G401 (cell line): ENCODE data around the gene CDH4. TPM values are rescaled to one million over a fixed set of nuclear protein-coding genes. Genes with fewer than 3 reads are reported as not detected.

ENCODE experiments used
- DNase-seq: peaks from one replicate; pipeline ENCODE4 v3.0.0-alpha.2; 2015; ENCODE audit warnings: low spot score
- in situ Hi-C: cut with HindIII; loops from 2 replicates; pipeline ENCODE4 v1.10.0; 2016; ENCODE audit warnings: low sequenced_read_pairs, mixed read lengths
- total RNA-seq: library from RNA; depleted of rRNA; stranded (reverse); fragments of >200 nt; shearing (Covaris generic); gene quantifications from 2 replicates; pipeline ENCODE4 v1.2.3, GENCODE V29; 2014

CDH4 gene
- total RNA-seq, 1 experiment from 2014 or later: 12.9 TPM

DNA sequence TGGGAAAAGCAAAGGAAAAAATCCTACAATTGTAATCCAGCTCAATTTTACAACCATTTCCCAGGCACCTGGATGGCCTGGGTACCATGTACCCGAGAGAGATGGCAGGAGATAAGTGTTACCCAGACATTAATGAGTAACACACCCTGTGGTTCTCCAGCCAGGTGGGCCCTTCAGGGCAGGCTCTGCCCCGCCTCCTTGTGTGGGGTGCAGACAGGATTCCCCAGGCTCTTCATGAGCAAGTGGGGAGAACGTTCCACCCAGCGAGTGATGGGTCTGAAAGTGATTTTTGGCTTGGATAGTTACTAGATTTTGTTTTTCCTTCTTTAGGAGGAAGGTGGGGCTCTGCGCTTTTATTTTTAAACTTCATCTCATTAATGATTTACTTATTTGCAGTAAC is 569.7 kb downstream of the CDH4 start:
- in situ Hi-C loops: no loop called here
- no peak for DNase-seq

DNA sequence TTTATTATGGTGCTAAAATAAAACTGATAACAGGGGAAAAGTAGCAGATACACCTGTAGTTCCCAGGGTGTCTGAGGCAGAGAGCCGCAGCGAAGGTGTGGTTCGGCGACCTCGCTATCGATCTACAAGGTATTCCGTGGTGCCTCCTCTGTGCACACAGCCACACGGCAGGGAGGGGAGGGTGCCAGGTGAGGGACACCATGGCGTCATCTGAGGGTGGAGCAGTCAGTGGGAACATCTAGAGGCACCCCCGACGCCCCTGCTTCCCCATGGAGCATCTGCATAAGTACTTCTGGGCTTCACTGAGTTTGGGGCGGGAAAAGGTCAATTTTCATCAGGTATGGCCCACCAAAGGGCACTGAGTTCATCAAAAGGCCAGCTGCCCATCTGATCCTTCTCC is 570.3 kb downstream of the CDH4 start:
- DNase-seq: no peak
- in situ Hi-C loops: no loop called here

DNA sequence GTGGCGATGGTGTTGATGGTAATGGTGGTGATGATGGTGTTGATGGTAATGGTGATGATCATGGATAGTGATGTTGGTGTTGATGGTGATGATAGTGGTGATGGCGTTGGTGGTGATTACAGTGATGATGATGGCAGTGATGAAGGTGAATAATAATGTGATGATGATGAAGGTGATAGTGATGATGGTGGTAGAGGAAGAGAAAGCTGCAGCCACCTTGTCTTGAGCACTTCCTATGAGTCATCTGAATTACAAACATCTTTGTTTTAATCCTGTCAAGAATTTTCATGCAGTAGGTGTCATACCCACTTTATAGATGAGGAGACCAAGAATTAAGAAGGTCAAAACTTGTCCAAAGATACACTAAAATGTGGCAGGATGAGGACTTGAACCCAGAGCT is 571.2 kb downstream of the CDH4 start:
- in situ Hi-C loops: no loop called here
- no peak for DNase-seq

DNA sequence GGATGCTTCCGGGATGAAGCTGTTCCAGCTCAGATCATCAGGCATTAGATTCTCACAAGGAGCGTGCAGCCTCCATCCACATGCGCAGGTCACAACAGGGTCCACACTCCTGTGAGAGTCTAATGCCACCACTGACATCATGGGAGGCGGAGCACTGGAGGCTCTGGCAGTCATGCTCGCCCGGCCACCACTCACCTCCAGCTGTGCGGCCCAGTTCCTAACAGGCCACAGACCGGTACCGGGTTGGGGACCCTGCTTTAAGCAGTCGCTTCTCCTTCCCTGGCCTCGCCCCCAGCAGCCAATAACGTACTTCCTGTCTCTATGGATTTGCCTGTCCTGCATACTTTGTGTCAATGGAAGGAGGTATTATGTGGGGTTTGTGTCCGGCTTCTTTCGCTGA is 576.8 kb downstream of the CDH4 start:
- in situ Hi-C loops: no loop called here
- no peak for DNase-seq

DNA sequence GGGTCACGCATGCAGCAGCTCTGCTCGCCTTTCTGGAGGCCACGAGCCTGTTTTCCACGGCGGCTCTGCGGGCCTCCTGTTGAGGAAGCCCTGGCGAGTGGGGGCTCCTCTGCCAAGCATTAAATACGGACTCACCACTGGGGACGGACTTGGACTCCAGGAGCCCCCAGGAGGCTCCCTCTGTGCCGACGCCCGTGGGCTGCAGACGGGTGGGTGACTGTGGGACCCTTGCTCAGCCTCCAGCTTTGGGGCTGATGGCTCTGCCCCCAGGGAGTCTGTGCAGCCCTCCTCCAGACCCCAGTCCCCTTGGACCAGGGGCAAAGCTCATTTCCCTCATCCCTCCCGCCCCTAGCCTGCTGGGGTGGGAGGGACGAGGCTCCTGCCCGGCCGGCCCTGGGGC is 577.5 kb downstream of the CDH4 start:
- no peak for DNase-seq
- in situ Hi-C loops: no loop called here

DNA sequence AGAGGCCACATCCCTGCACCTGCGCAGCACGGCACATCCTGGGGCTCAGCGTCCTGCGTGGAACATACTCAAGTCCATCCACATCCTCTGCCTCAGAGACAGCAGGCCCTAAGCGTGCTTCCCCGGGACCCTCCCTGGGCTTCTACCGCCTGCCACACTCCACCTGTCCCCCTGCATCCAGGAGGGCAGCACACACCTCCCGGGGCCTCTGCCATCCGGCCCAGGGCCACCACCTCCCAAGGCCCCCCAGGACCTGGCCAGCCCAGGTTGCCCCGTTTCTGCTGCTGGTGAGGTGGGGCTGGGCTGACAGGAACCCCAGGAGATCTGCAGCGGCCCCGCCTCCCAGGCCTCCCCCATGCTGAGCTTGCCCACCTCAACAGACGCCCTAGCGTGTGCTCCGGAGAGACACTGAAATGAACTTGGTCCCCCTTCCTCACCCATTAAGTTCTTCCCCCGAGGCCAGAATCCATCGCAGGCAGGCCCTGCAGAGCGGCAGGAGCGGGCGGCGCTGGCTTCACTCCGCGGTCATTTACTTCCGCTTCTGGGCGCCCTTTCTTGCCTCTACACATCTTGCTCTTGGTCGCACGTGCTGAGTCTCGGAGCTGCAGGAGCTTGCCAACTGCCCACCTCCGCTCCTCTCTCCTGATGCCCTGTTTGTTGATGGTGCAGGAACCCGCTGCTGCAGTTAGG is 578.3 kb downstream of the CDH4 start:
- DNase-seq: no peak
- in situ Hi-C loops: no loop called here

DNA sequence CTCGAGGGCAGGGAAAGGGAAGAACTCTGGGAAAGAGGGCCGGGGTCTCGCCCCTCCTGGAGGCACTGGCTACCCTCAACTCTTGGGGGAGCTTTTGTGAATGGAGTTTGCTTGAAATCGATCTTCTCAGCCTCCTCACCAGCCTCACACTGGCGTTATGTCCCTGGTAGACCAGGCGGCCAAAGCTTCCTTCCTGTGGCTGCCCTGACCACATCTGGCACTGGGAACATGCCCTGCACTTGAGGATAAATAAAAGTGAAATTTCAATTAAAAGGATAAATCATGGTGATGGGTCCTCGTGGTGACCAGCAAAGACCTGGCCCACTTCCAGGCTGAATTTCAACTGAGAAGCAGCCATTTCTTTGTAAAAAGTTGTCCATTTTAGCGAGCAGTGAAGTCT is 578.9 kb downstream of the CDH4 start:
- DNase-seq: no peak
- in situ Hi-C loops: no loop called here

DNA sequence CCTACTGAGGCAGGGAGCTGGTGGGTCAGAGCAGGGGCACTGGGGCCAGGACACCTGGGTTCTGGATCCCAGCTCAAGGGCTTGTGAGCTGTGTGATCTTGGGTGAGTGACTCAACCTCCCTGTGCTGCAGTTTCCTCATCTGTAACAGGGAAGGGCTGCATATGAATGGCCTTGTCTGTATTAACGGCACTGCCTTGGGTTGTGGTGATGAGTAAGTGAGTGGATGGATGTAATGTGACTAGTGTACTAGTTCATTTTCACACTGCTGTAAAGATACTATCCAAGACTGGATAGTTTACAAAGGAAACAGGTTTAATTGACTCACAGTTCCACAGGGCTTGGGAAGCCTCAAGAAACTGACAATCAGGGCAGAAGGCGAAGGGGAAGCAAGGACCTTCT is 580.1 kb downstream of the CDH4 start:
- DNase-seq: no peak
- in situ Hi-C loops: no loop called here

DNA sequence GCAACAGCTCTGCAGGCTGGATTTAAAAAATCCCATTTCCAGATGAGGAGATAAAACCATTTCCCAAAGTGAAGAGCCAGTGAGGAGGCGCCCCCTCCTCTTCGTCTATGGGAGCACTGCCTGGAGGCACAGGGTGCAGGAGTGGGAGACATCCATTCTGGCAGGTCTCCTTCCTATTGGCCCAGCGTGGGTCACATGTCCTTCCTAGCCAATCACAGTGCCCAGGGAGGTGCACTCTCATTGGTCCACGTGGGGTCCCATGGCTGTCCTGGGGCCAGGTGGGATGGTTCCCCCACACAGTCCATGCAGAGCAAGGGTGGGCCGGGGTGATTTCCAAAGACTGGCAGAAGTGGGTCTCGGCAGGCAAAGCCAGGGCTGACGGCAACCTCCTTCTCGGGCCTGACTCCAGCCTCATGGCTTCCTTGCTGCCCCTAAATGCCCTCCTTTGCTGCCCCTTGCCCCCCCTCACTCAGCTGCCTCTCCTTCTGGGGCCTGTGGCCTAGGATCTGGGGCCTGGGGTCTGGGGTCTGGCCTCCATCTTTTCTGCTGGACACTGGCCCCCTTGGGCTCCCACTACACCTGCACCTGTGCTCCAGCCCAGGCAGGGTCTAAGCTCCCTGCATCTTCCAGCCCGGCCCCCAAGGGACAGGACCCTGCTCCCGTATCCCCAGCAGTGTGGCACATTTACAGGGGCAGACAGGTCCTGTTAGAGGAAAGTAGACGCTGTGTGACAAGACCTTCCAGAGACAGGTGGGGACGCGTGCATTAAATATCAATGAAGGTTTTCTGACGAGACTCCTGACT is 581.9 kb downstream of the CDH4 start:
- in situ Hi-C loops: no loop called here
- DNase-seq: no peak

DNA sequence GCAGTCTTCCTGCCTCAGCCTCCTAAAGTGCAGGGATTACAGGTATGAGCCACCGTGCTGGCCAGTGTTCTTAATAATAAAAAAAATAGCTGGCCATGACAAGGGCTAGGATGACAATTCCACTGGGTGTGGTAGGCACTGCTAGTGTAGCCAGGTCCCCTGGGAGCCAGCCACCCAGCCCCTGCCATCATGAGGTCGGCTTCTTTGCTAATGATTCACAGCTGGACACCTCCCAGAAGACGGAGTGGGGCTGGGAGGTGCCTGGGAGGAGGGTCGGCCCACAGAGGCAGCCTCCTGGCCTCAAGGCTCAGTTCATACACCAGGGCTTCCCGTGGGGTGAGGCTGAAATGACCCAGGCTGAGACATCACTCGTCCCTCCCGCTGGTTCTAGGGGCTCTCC is 583.2 kb downstream of the CDH4 start:
- DNase-seq: no peak
- in situ Hi-C loops: no loop called here

DNA sequence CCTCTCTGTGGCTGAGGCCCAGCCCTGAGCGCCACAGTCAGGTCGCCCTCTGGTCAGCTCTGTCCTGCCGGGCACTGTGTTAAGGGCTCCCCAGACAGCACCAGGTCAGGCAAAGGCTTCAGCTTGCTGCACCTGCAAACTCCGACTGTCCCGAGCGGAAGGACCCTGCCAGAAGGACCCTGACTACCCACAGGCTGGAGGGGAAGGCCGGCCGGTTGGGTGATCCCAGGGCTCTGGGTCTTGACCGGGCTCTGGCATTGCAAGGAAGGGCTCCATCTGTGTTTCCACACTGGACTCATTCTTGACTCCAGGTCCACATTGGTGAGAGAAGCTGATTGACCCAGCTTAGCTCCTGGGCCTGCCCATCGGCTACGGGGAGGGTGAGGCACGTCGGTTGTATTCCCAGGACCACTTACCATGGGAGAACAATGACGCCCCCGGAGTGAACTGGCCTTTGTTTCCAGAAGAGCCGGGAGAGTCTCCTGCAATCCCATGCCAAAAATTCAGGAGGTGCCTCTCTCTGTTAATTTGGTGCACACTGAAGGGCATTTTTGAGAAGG is 583.8 kb downstream of the CDH4 start:
- no peak for DNase-seq
- in situ Hi-C loops: no loop called here

DNA sequence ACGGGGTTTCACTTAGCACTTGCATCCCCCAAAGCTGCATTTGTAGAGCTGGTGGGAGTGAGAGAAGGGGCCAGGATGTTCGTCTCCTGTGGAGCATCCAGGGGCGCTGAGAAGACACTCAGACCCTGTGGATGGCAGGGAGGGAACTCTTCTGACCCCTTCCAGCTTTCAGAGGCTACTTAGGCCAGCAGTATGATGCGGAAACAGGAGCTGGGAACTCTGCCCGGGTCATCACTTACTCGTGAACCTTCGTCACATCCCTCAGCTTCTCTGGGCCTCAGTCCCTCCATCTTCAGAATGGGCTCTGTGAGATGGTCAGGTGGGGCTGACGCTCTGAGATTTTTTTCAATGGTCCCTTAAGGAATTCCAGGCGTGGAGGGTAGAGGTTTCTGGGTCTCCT is 585.1 kb downstream of the CDH4 start:
- DNase-seq: no peak
- in situ Hi-C loops: no loop called here

DNA sequence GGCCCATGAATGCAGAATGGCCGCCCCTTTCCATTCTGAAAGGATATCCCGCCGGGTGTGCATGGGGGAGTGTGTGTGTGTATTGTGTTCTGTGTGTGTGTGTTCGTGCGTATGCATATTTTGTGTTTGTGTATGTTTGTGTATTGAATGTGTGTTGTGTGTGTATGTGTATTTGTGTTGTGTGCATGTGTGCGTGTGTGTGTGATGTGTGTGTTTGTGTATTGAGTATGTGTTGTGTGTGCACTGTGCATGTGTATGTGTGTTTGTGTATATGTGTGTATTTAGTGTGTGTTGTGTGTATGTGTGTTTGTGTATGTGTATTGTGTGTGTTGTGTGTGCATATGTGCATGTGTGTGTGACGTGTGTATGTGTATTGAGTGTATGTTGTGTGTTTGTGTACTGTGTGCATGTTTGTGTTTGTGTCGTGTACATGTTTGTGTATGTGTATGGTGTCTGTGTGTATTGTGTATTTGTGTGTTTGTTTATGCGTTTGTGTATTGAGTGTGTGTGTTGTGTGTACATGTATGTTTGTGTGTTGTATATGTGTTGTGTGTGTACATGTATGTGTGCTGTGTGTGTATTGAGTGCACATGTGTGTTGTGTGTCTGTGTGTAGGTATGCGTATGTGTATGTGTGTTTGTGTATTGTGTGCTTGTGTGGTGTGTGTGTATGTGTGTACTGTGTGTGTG is 587.3 kb downstream of the CDH4 start:
- DNase-seq: no peak
- in situ Hi-C loops: no loop called here

DNA sequence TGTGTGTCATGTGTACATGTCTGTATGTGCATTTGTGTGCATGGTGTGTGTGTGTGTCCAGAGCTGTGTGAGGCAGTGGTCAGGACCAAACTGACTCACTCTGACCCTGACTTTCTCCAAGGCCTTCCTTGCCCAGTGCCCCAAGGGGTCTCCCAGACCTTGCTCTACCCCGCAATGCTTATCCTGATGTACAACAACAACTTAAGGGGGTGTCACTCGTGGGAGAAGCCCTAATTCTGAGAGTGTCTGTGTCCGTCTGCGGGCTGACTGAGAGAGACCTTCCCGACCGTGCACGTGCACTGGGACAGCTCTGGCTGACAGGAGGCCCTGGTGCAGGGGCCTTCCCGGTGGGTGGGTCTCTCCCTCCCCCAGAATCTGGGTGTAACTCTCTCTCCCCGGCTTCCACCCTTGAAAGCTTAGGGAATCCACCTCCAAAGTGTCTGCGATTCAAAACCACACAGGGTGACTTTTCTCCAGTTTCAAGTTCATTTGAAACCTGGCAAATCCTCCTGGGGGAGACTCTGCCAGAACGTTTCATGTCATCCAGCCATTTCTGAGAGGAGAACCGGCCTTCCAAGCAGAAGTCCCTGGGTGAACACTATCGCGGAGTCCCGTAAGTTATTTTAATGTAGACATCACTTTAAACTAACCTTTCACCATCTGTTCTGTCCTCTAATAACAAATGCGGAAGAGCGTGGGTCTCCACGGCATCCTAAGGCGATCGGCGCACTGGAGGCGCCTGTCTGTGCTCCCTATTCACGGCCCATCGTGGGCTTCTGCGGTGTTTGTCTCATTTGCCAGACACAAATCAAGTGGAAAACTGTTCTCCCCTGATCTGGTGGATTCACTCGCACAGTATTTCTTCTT is 588.1 kb downstream of the CDH4 start:
- no peak for DNase-seq
- in situ Hi-C loops: no loop called here

DNA sequence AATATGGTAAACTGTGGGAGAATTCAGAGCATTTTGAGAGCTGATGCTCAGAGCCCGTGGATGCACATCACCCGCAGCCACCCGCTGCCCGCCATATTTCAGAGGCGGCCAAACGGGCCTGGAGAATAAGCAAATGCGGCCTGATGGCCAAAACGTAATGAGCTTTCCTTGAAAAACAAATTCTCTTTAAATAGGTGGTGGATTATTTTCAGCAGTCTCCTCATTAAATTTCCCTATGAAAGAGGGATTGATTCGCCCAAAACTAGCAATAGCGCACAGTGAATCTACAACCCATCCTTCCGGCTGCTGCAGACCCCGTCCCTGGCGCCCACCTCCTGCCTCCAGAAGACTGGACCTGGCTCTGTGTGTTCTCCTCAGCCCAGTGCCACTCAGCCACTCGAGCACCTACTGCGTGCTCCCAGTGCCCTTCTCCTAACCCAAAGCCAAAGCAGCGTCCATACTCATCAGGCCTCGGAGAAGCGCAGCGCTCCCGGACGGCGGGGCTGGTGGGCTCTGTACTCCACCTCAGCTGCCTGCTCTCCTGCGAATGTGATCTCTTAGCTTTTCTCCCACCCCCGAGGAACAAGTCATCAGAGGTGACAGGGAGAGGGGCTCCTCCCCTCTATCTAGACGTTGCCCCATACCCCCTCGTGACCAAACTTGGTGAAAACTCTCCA is 588.9 kb downstream of the CDH4 start:
- DNase-seq: no peak
- in situ Hi-C loops: no loop called here

DNA sequence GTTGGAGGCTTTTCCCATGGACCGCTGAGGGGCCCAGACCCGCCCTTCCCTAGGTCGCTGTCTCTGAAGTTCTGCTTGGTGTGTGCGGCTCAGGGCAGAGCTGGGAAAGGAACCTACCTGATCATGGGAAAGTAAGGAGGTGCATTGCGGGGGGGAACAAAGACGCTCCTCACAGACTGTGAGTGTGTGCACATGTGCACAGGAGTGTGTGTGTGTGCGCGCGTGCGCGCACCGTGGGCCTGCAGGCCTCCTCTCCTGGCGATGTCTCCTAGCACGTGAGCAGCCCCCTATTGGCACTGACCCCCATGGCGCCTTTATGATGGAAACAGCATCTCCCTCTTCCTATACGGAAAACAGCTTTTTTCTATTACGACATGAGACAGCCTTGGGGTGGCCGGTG is 589.5 kb downstream of the CDH4 start:
- no peak for DNase-seq
- in situ Hi-C loops: no loop called here

DNA sequence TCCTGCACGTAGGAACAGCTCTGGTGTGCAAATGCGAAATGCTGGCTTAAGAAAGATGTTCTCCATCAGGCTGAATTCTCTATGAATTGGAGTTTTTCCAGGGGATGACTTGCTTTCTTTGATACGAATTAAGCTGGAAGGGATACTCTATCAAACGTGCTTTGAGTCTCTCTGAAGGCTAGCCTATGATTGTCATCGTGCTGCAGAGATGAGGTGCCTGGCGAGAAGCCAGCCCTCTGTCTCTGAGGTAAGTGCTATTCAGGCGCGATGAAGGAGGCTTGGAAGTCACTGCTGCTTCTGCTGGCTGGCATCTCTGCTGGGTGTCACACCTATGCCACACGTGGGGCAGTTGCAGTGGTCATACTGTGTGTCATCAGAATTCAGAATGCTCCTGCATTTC is 589.9 kb downstream of the CDH4 start:
- DNase-seq: no peak
- in situ Hi-C loops: no loop called here

DNA sequence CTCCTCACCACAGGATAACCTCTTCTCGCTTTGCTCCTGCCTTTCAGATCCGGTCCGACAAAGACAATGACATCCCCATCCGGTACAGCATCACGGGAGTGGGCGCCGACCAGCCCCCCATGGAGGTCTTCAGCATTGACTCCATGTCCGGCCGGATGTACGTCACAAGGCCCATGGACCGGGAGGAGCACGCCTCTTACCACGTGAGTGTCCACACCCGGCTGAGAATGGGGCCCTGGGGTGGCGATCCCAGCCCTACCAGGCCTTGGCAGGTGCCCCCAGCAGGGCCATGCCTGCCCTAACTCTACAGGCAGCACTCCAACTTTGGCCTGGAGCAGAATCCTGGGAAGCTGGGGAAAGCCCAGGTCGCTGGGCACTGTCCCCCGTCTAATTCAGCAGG is 592.6 kb downstream of the CDH4 start:
- in situ Hi-C loops: no loop called here
- no peak for DNase-seq

DNA sequence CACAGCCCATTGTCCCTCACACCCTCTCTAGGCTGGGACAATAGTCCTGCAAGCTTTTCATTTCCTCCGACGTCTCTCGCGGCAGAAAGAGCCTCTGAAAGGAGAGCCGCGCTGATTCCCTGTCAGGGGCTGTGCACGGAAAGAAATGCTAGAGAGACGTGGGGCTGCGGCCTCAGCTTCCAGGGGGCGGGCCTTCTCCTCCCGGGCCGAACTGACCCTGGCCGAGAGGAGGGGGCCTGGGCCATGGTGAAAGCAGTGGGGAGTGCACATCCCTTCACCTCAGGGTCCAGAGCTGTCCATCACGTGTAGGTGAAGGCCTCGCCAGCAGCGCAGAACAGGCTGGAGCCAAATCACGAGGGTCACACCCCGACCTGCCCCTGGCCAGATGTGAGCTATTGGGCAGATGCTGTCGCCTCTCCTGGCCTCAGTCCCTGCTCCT is 593.2 kb downstream of the CDH4 start:
- in situ Hi-C loops: no loop called here
- DNase-seq: no peak
